GM21528 (cell line): ENCODE results near the gene ARPC5L.
"Not testable (repeated sequence)": the region's sequence is repeated elsewhere in the genome, so short reads cannot be mapped to it uniquely, and the experiment has no call there.

Source experiments
- ATAC-seq: cut with Tn5 transposase; IDR thresholded peaks from one replicate; pipeline ENCODE4 v1.9.1; 2021; ENCODE audit warnings: mild to moderate bottlenecking, moderate library complexity; ENCODE audit not compliant: unreplicated experiment, low FRiP score

The ARPC5L gene

GRCh38 chr9:124840300-124840833, 21.6 kb upstream of the ARPC5L start:
- ATAC-seq: no peak

- no peak for ATAC-seq
Measured at GRCh38 chr9:124841075-124841821, 20.7 kb upstream of the ARPC5L start.

- ATAC-seq: no peak
Measured at GRCh38 chr9:124843456-124844034, 18.4 kb upstream of the ARPC5L start.

GRCh38 chr9:124844291-124844690, 17.6 kb upstream of the ARPC5L start:
- no peak for ATAC-seq

- ATAC-seq: not testable (repeated sequence)
Measured at GRCh38 chr9:124846467-124846866, 15.5 kb upstream of the ARPC5L start.

GRCh38 chr9:124846969-124847368, 15.0 kb upstream of the ARPC5L start:
- ATAC-seq: no peak

- no peak for ATAC-seq
Measured at GRCh38 chr9:124849801-124850200, 12.1 kb upstream of the ARPC5L start.

- ATAC-seq: no peak
Measured at GRCh38 chr9:124852121-124852828, 9.7 kb upstream of the ARPC5L start.

GRCh38 chr9:124852829-124853531, 8.9 kb upstream of the ARPC5L start, which contains the start of gene WDR38:
TSS of gene WDR38 (plus strand) at chr9:124853460. CDS start at chr9:124853532, 72 bp downstream.
- ATAC-seq: peak; percentile 52

- ATAC-seq: no peak
Measured at GRCh38 chr9:124853605-124854143, 8.3 kb upstream of the ARPC5L start.

- no peak for ATAC-seq
Measured at GRCh38 chr9:124854161-124854560, 7.8 kb upstream of the ARPC5L start.

GRCh38 chr9:124854822-124855221, 7.1 kb upstream of the ARPC5L start:
- no peak for ATAC-seq

GRCh38 chr9:124855566-124855943, 6.4 kb upstream of the ARPC5L start:
- no peak for ATAC-seq

GRCh38 chr9:124855944-124856765, 5.8 kb upstream of the ARPC5L start:
- no peak for ATAC-seq

GRCh38 chr9:124857533-124858162, 4.3 kb upstream of the ARPC5L start:
- ATAC-seq: no peak

- ATAC-seq: no peak
Measured at GRCh38 chr9:124858330-124859046, 3.4 kb upstream of the ARPC5L start.

- no peak for ATAC-seq
Measured at GRCh38 chr9:124859803-124860581, 1.9 kb upstream of the ARPC5L start.
